Measurements from ENCODE around the gene SLC24A3. TPM values are rescaled to one million over a fixed set of nuclear protein-coding genes. Genes with fewer than 3 reads are reported as not detected.

The SLC24A3 gene
- total RNA-seq, 1 experiment from 2014 or later: not detected

- Histone ChIP-seq H3K36me3 (ENCODE audit: control insufficient read depth, insufficient read depth, low read length) (no peaks in the 10 kb centered on the region), H3K27ac (ENCODE audit: low read length) (no peak overlapping the region), H3K4me3 (ENCODE audit: low read depth in 2 of 2, low read length in 2 of 2) (no peak overlapping the region), H3K4me1 (ENCODE audit: control insufficient read depth, insufficient read depth, low read length) (peaks cover 18% of the 10 kb centered on the region), H3K27me3 (ENCODE audit: control insufficient read depth, insufficient read depth, low read length) (no peaks in the 10 kb centered on the region), H3K9me3 (ENCODE audit: control insufficient read depth, insufficient read depth, low read depth, low read length) (no peaks in the 10 kb centered on the region)
- CTCF ChIA-PET: no interaction called here
- in situ Hi-C loops (cut with HindIII; ENCODE audit: low pct_unique_long_range_greater_than_20kb, low sequenced_read_pairs) (no loop called here), intact Hi-C loops (cut with micrococcal nuclease; ENCODE audit: unreplicated experiment) (no loop called here)
- no peak for ATAC-seq
- DNase-seq (ENCODE audit: low read depth, low spot score): no peak
- TF ChIP-seq SIN3A (IDR thresholded peaks at IDR 0.05; ENCODE audit: borderline replicate concordance, insufficient read depth, low read depth, low read length) (no peak), TCF7L2 (IDR thresholded peaks at IDR 0.05; ENCODE audit: low read depth, low read length) (no peak), POLR2AphosphoS5 (IDR thresholded peaks at IDR 0.05; ENCODE audit: low read depth, low read length) (no peak), REST (IDR thresholded peaks at IDR 0.05; ENCODE audit: insufficient read depth in 1 of 2, low read depth in 2 of 2, low read length in 1 of 2) (no peak), CTCF (IDR thresholded peaks at IDR 0.05) (no peak)
- no TSS peak for BruUV-seq (replicated peaks)
- POLR2A ChIA-PET: no interaction called here
Observed at GRCh38 chr20:19739351-19739750, 526.9 kb downstream of the SLC24A3 start.

GRCh38 chr20:19740512-19740911, 528.1 kb downstream of the SLC24A3 start:
- intact Hi-C loops (cut with micrococcal nuclease; ENCODE audit: unreplicated experiment) (no loop called here), in situ Hi-C loops (cut with HindIII; ENCODE audit: low pct_unique_long_range_greater_than_20kb, low sequenced_read_pairs) (no loop called here)
- DNase-seq (ENCODE audit: low read depth, low spot score) (no peak), ATAC-seq (no peak)
- no TSS peak for BruUV-seq (replicated peaks)
- Histone ChIP-seq H3K4me1 (ENCODE audit: control insufficient read depth, insufficient read depth, low read length) (peaks cover 11% of the 10 kb centered on the region), H3K36me3 (ENCODE audit: control insufficient read depth, insufficient read depth, low read length) (no peaks in the 10 kb centered on the region), H3K27ac (ENCODE audit: low read length) (no peak overlapping the region), H3K4me3 (ENCODE audit: low read depth in 2 of 2, low read length in 2 of 2) (no peak overlapping the region), H3K27me3 (ENCODE audit: control insufficient read depth, insufficient read depth, low read length) (no peaks in the 10 kb centered on the region), H3K9me3 (ENCODE audit: control insufficient read depth, insufficient read depth, low read depth, low read length) (no peaks in the 10 kb centered on the region)
- ChIA-PET POLR2A (no interaction called here), CTCF (no interaction called here)
- TF ChIP-seq SIN3A (IDR thresholded peaks at IDR 0.05; ENCODE audit: borderline replicate concordance, insufficient read depth, low read depth, low read length): no peak
- TF ChIP-seq TCF7L2 (IDR thresholded peaks at IDR 0.05; ENCODE audit: low read depth, low read length): no peak
- TF ChIP-seq POLR2AphosphoS5 (IDR thresholded peaks at IDR 0.05; ENCODE audit: low read depth, low read length): no peak
- TF ChIP-seq REST (IDR thresholded peaks at IDR 0.05; ENCODE audit: insufficient read depth in 1 of 2, low read depth in 2 of 2, low read length in 1 of 2): no peak
- TF ChIP-seq CTCF (IDR thresholded peaks at IDR 0.05): no peak

Measured in Panc1 (cell line).